IMR-90 (cell line): Measurements from ENCODE around the gene PRKN. TPM values are rescaled to one million over a fixed set of nuclear protein-coding genes. Genes with fewer than 3 reads are reported as not detected.

ENCODE experiments used
- ATAC-seq: fragments of 200-7000 bp; cut with Tn5 transposase; 2 replicates; pipeline ENCODE4 v1.9.1; 2020; ENCODE audit warnings: low read depth, mild to moderate bottlenecking, moderate library complexity
- BruUV-seq: library from RNA; stranded (reverse); fragments of 400-500 nt; replicated peaks from 2 replicates; lab custom pipeline; 2021; lab: Mats Ljungman, UMichigan
- CTCF ChIA-PET: fragments of 300-600 bp; formaldehyde crosslinking; extraction: SDS; loops from one replicate; lab custom pipeline; 2021; ENCODE audit warnings: antibody characterized with exemption; lab: Yijun Ruan, JAX
- POLR2A ChIA-PET: fragments of 300-600 bp; sonication (Branson Sonifier 250); formaldehyde crosslinking; loops from one replicate; lab custom pipeline; 2022; ENCODE audit warnings: antibody characterized with exemption; ENCODE audit not compliant: unreplicated experiment; lab: Charles Lee
- DNase-seq: peaks from one replicate; pipeline ENCODE4 v3.0.0; 2013
- H2AFZ ChIP-seq: replicated peaks from 2 replicates; pipeline ENCODE3; 2013; ENCODE audit warnings: low read length, mild to moderate bottlenecking; ENCODE audit not compliant: poor library complexity
- H2AK5ac ChIP-seq: 2 replicates; pipeline ENCODE4 v1.6.1; 2013; ENCODE audit warnings: low read depth, low read length, inconsistent platforms
- H2AK9ac ChIP-seq: replicated peaks from 2 replicates; pipeline ENCODE3; 2013; ENCODE audit warnings: mild to moderate bottlenecking, low read depth, low read length, moderate library complexity; ENCODE audit not compliant: poor library complexity
- H2BK120ac ChIP-seq: 2 replicates; pipeline ENCODE4 v1.6.1; 2013; ENCODE audit warnings: low read depth, low read length, inconsistent platforms
- H2BK15ac ChIP-seq: 3 replicates; pipeline ENCODE4 v1.6.1; 2013; ENCODE audit warnings: low read depth, low read length, inconsistent platforms
- H2BK20ac ChIP-seq: 2 replicates; pipeline ENCODE4 v1.6.1; 2013; ENCODE audit warnings: low read depth, mild to moderate bottlenecking, inconsistent platforms, low read length, moderate library complexity
- H2BK5ac ChIP-seq: 2 replicates; pipeline ENCODE4 v1.6.1; 2013; ENCODE audit warnings: mild to moderate bottlenecking, low read depth, low read length, inconsistent platforms; ENCODE audit not compliant: poor library complexity, severe bottlenecking
- H3K14ac ChIP-seq: replicated peaks from 2 replicates; pipeline ENCODE4 v1.6.1; 2013; ENCODE audit warnings: low read depth, low read length, inconsistent platforms
- H3K18ac ChIP-seq: 2 replicates; pipeline ENCODE4 v1.6.1; 2013; ENCODE audit warnings: low read depth, low read length, control low read depth
- H3K23ac ChIP-seq: 2 replicates; pipeline ENCODE4 v1.6.1; 2013; ENCODE audit warnings: low read depth, low read length, inconsistent platforms
- H3K27ac ChIP-seq: 2 replicates; pipeline ENCODE4 v1.5.1; 2013; ENCODE audit warnings: mild to moderate bottlenecking, control low read depth, low read length; ENCODE audit not compliant: insufficient read depth
- H3K27me3 ChIP-seq: 2 replicates; pipeline ENCODE4 v1.6.1; 2013; ENCODE audit warnings: low read length; ENCODE audit not compliant: control insufficient read depth, insufficient read depth
- H3K36me3 ChIP-seq: 2 replicates; pipeline ENCODE4 v1.6.1; 2013; ENCODE audit warnings: low read length, mixed read lengths; ENCODE audit not compliant: control insufficient read depth, insufficient read depth
- H3K4ac ChIP-seq: 2 replicates; pipeline ENCODE4 v1.6.1; 2013; ENCODE audit warnings: low read depth, low read length, inconsistent platforms
- H3K4me1 ChIP-seq: 2 replicates; pipeline ENCODE4 v1.6.1; 2013; ENCODE audit warnings: low read length, mixed read lengths; ENCODE audit not compliant: control insufficient read depth, insufficient read depth
- H3K4me2 ChIP-seq: 2 replicates; pipeline ENCODE4 v1.6.1; 2013; ENCODE audit warnings: low read depth, mild to moderate bottlenecking, control low read depth, low read length, moderate library complexity
- H3K4me3 ChIP-seq: 2 replicates; pipeline ENCODE4 v1.5.1; 2013; ENCODE audit warnings: low read depth, mild to moderate bottlenecking, control low read depth, low read length, moderate library complexity; ENCODE audit not compliant: insufficient read depth
- H3K56ac ChIP-seq: 2 replicates; pipeline ENCODE4 v1.6.1; 2013; ENCODE audit warnings: low read length, inconsistent platforms; ENCODE audit not compliant: insufficient read depth; ENCODE audit errors: extremely low read depth
- H3K79me1 ChIP-seq, 2 experiments: 2 replicates each; pipeline ENCODE4 v1.6.1; 2013; ENCODE audit warnings: low read length in 2 of 2, inconsistent platforms in 1 of 2, low read depth in 1 of 2
- H3K9ac ChIP-seq: 2 replicates; pipeline ENCODE4 v1.6.1; 2013; ENCODE audit warnings: low read depth, low read length, control low read depth
- H3K9me1 ChIP-seq: 2 replicates; pipeline ENCODE4 v1.6.1; 2013; ENCODE audit warnings: low read length, inconsistent platforms; ENCODE audit not compliant: insufficient read depth
- H3K9me3 ChIP-seq: 2 replicates; pipeline ENCODE4 v1.6.1; 2013; ENCODE audit warnings: low read length; ENCODE audit not compliant: control insufficient read depth, insufficient read depth
- H4K20me1 ChIP-seq: 2 replicates; pipeline ENCODE4 v1.6.1; 2013; ENCODE audit warnings: low read length, inconsistent platforms; ENCODE audit not compliant: insufficient read depth
- H4K5ac ChIP-seq: 2 replicates; pipeline ENCODE4 v1.6.1; 2013; ENCODE audit warnings: mild to moderate bottlenecking, low read depth, low read length, control low read depth
- H4K8ac ChIP-seq, 2 experiments: 2 replicates each; pipeline ENCODE4 v1.6.1; 2013; ENCODE audit warnings: low read depth in 2 of 2, low read length in 2 of 2, control low read depth in 1 of 2, inconsistent platforms in 1 of 2
- H4K91ac ChIP-seq: 2 replicates; pipeline ENCODE4 v1.6.1; 2013; ENCODE audit warnings: low read depth, low read length, inconsistent platforms; ENCODE audit not compliant: insufficient read depth
- BHLHE40 ChIP-seq: fragments of 150-350 bp; IDR thresholded peaks from 2 replicates; pipeline ENCODE4 v1.6.1; 2016; ENCODE audit warnings: mild to moderate bottlenecking, low read depth, low read length
- CEBPB ChIP-seq: IDR thresholded peaks from 2 replicates; pipeline ENCODE4 v1.6.1; 2012; ENCODE audit warnings: low read depth, low read length, improper control_type of control experiment
- CHD1 ChIP-seq: IDR thresholded peaks from 2 replicates; pipeline ENCODE4 v1.6.1; 2012; ENCODE audit warnings: low read depth, low read length, improper control_type of control experiment
- CTCF ChIP-seq: conservative IDR thresholded peaks from 2 replicates; pipeline ENCODE4 v1.5.1; 2012; ENCODE audit warnings: mild to moderate bottlenecking, low read depth, low read length, improper control_type of control experiment
- FOS ChIP-seq: fragments of 150-350 bp; IDR thresholded peaks from 2 replicates; pipeline ENCODE4 v1.6.1; 2016; ENCODE audit warnings: low read depth, low read length
- MAFK ChIP-seq: IDR thresholded peaks from 2 replicates; pipeline ENCODE4 v1.6.1; 2012; ENCODE audit warnings: low read depth, low read length, improper control_type of control experiment
- MAZ ChIP-seq: IDR thresholded peaks from 2 replicates; pipeline ENCODE4 v1.6.1; 2012; ENCODE audit warnings: low read depth, mild to moderate bottlenecking, low read length, improper control_type of control experiment, moderate library complexity, borderline replicate concordance
- MXI1 ChIP-seq: IDR thresholded peaks from 2 replicates; pipeline ENCODE4 v1.6.1; 2012; ENCODE audit warnings: low read depth, mild to moderate bottlenecking, low read length, moderate library complexity, borderline replicate concordance
- NFE2L2 ChIP-seq: fragments of 150-350 bp; IDR thresholded peaks from 2 replicates; pipeline ENCODE4 v1.6.1; 2016; ENCODE audit warnings: low read depth, mild to moderate bottlenecking, low read length
- RCOR1 ChIP-seq: IDR thresholded peaks from 2 replicates; pipeline ENCODE4 v1.6.1; 2012; ENCODE audit warnings: mild to moderate bottlenecking, low read length, improper control_type of control experiment; ENCODE audit not compliant: insufficient replicate concordance
- RFX5 ChIP-seq: IDR thresholded peaks from 2 replicates; pipeline ENCODE4 v1.8.0; 2012; ENCODE audit warnings: low read depth, mild to moderate bottlenecking, low read length, moderate library complexity
- SMC3 ChIP-seq: fragments of 150-350 bp; IDR thresholded peaks from 2 replicates; pipeline ENCODE4 v1.6.1; 2016; ENCODE audit warnings: low read depth, mild to moderate bottlenecking, antibody characterized with exemption, low read length, moderate library complexity
- USF2 ChIP-seq: fragments of 150-350 bp; IDR thresholded peaks from 2 replicates; pipeline ENCODE4 v1.6.1; 2017; ENCODE audit warnings: mild to moderate bottlenecking, antibody characterized with exemption, low read length, low read depth
- WGBS, 2 experiments: methylation state at CpG; one replicate each; pipeline versions ENCODE4 v1.1.5 to v1.1.7; 2013; ENCODE audit warnings: missing lambda C conversion rate in 2 of 2; ENCODE audit not compliant: insufficient read length in 1 of 2; ENCODE audit errors: extremely low coverage in 2 of 2; 5-methylcytosine and 5-hydroxymethylcytosine counted together
- dilution Hi-C: fragments of 300-500 bp; cut with HindIII; formaldehyde crosslinking; loops from one replicate; pipeline ENCODE4 v1.14.3; 2018; ENCODE audit warnings: low sequenced_read_pairs; ENCODE audit not compliant: unreplicated experiment
- in situ Hi-C: fragments of 300-500 bp; cut with MboI; formaldehyde crosslinking; loops from 3 replicates; pipeline ENCODE4 v1.14.3; 2019; ENCODE audit warnings: low sequenced_read_pairs, inconsistent platforms, mixed read lengths
- intact Hi-C: fragments of 100-400 bp; cut with micrococcal nuclease; formaldehyde crosslinking; loops from 2 replicates; pipeline ENCODE4 v1.10.0; 2022
- polyA plus RNA-seq, 3 experiments: library from polyadenylated mRNA; depleted of rRNA; stranded (reverse); fragments of >200 nt; gene quantifications; 2 replicates each; pipeline ENCODE4 v1.2.3, GENCODE V29; 2012; ENCODE audit warnings: low replicate concordance in 1 of 3
- total RNA-seq: library from RNA; depleted of rRNA; stranded (reverse); fragments of >200 nt; gene quantifications from 2 replicates; pipeline ENCODE4 v1.2.3, GENCODE V29; 2012

Gene PRKN
- total and polyA plus RNA-seq, 2 of the 4 experiments (the other 2 are of a cell fraction) = 0.15 to 0.18 TPM

GRCh38 chr6:162046324-162046723 is 681.2 kb downstream of the PRKN start:
- no peak overlapping the region for H4K5ac ChIP-seq
- no peak overlapping the region for H3K14ac ChIP-seq
- no peak overlapping the region for H3K9ac ChIP-seq
- intact Hi-C loops (no loop called here), dilution Hi-C loops (no loop called here), in situ Hi-C loops (no loop called here)
- H3K23ac ChIP-seq = no peak overlapping the region
- H3K4me2 ChIP-seq = no peak overlapping the region
- no peaks in the 10 kb centered on the region for H3K4me1 ChIP-seq
- no TSS peak for BruUV-seq
- no peaks in the 10 kb centered on the region for H3K9me1 ChIP-seq
- H2AK5ac ChIP-seq = no peak overlapping the region
- no peak overlapping the region for H3K27ac ChIP-seq
- no peaks in the 10 kb centered on the region for H3K36me3 ChIP-seq
- DNase-seq (no peak), ATAC-seq (no peak)
- H4K91ac ChIP-seq = no peak overlapping the region
- CTCF ChIA-PET = no interaction called here
- H2AK9ac ChIP-seq = no peak overlapping the region
- no peaks in the 10 kb centered on the region for H4K20me1 ChIP-seq
- WGBS, 2 experiments = 57% methylated on average over 1 of the region's 5 CpGs; no CpG with 5 or more reads in 1 of the 2 experiments
- no peak overlapping the region for H2BK20ac ChIP-seq
- no peak overlapping the region for H3K4ac ChIP-seq
- H3K9me3 ChIP-seq = peaks cover 24% of the 10 kb centered on the region
- no peak overlapping the region for H3K4me3 ChIP-seq
- no peak for TF ChIP-seq CTCF
- TF ChIP-seq MXI1 = no peak
- no peak for TF ChIP-seq CHD1
- no peak for TF ChIP-seq RCOR1
- no peak for TF ChIP-seq MAZ
- no peak for TF ChIP-seq CEBPB
- TF ChIP-seq SMC3 = no peak
- no peak for TF ChIP-seq FOS
- no peak for TF ChIP-seq MAFK
- no peak for TF ChIP-seq NFE2L2
- TF ChIP-seq BHLHE40 = no peak
- no peak for TF ChIP-seq RFX5
- no peak for TF ChIP-seq USF2
- H3K27me3 ChIP-seq = no peaks in the 10 kb centered on the region
- H3K56ac ChIP-seq = no peak overlapping the region
- H2BK120ac ChIP-seq = no peak overlapping the region
- POLR2A ChIA-PET = no interaction called here
- H2AFZ ChIP-seq = no peak overlapping the region
- H2BK5ac ChIP-seq = no peak overlapping the region
- H2BK15ac ChIP-seq = no peak overlapping the region
- no peak overlapping the region for H4K8ac ChIP-seq
- no peaks in the 10 kb centered on the region for H3K79me1 ChIP-seq
- H3K18ac ChIP-seq = no peak overlapping the region
